Measurements from ENCODE around the gene PSME3.
A peak's percentile ranks its signal among the peaks of the same experiment; 100 is the strongest.

The PSME3 gene

DNA sequence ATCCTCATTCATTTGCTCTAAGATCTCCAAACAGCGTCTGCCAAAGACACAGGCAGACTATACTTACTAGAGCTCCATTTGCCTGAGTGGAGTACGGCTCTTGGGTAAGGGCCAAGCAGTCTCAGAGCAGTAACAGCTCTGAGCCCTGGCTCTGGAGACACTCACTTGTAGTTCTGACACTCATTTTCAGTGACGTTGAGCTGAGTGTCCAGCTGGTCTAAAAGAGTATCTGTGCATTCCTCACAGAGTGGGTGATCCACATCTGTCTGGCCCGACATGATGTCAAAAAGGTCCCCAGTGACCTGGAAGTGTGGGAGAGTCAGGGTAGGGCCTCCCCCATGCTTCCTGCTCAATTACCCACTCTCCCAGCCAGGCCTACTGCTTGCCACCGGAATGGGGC is 14.8 kb upstream of the PSME3 start:
- no peak for DNase-seq

DNA sequence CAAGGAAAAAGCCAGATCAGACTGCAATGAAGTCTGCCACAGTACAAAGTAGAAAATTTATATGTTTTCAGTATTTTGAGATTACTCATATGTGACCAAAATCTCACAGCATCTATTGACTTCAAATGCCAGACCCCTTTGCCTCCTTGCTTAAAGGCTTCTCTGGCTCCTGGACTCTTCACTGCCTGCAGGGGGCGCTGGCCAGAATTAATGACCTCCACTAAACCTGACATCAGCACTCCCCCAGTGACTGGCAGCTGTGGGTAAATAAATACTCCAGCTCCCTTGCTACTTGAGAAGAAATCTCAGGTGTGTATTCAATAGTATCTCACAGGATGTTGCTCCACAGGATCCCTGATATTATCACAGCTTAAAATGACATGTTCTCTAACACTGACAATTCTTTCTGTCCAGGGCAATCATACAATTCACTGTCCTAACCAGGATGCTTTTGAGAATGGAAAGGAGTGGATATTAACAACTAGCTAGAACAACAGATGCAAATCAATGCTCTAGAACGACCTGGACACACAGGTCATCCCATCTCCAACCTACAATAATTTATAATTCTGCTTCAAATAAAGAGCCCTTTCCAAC is 13.2 kb upstream of the PSME3 start:
- DNase-seq = peak; percentile 49

DNA sequence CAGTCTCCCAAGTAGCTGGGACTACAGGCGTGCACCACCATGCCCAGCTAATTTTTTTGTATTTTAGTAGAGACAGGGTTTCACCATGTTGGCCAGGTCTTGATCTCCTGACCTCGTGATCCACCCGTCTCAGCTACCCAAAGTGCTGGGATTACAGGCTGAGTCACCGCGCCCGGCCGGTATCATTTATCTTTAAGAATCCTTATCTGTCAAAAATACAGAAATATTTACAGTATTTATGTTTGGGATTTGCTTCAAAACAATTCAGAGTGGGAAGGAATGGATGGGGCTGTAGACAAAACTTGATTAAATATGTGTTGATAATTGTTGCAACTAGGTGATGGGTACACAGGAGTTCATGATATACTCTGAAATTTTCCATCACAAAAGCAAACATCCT is 12.0 kb upstream of the PSME3 start:
- DNase-seq = no peak

DNA sequence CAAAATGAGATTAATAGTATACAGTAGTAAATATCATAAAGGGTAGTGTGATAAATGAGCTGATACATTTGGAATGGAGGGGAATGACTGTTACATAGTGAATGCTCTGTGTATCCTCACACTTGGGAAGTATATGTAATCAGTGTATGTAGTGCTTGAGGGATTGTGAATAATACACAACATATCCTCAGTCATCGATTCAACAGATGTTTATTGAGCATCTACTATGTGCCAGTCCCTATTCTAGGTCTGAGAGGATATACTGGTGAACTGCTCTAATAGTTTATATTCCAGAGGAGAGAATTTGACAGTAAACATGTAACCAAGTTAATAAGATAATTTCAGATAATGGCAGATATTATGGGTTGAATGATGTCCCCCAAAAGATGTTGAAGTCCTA is 5.7 kb upstream of the PSME3 start:
- no peak for DNase-seq

DNA sequence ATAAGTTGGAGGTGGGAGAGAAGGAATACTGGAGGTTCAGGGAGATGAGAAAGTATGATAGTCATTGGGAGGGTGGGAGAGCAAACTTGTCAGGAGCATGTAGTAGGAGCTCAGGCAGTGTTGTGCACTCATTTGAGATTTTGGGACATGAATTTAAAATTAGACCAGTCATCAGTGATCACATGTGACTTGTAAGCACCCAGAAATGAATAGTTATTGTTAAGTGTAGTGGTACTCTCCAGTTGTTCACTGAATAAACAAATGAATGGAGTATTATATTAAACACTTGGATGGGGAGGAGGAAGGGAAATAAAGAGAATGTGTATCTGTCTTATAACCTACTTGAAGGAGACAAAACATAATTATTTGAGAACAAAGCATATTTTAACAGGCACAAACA is 2.2 kb upstream of the PSME3 start:
- no peak for DNase-seq

DNA sequence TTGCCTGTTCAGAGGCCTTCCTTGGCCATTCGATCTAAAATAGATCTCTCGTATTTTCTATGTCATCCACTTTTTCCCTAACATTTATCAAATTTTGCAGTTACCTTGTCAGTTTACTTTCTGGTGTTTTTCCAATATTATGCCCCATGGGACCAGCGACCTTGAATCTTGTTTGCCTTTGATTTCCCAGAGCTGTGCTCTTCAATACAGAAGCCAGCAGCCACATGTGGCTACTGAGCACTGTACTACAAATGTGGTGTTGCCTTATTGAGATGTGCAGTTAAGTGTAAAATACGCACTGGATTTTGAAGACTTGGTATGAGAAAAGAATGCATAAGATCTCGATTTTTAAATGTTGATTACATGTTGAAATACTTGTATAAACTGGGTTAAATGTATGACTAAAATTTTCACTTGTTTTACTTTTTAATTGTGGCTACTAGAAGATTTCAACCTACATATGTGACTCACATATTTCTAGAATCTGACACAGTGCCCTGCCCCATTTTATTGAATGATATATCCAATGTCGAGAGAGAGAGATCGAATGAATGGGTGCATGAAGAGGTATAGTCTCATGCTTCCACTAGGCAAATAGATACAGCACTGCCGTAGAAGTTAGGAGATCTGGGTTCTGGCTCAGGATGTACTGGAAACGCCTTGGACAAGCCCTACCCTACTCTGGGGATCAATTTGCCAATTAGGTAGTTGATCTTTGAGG is 824 bp upstream of the PSME3 start:
- no peak for DNase-seq

DNA sequence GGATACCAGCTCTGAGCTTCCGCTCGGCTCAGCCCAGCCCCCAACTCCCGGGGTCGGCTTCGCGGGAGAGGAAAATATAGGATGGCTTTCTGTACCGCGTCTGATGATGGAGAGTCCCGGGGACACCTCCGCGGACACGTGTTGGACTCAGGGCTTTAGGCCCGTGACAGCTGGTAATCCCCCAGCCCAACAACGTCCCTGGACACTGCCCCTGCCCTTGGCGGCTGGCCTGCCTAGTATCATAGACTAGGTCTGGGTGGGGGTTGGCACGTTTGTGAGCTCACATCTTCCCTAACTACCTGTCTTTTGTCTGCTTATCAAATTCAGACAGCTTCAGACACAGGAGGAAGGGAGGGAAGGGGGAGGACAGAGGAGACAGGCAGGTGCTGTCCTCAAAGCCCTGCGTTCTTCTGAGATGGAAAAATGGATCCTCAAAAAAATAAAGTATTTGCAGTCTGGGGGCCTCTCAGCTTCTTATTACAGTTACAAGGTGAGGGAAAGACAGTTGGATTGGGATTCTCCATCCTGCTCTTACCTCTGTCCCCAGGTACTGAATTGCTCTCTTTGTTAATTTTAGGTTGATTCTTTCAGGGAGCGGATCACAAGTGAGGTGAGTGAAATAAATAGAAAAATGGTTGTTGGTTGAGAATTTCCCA is 698 bp downstream of the PSME3 start:
- no peak for DNase-seq

DNA sequence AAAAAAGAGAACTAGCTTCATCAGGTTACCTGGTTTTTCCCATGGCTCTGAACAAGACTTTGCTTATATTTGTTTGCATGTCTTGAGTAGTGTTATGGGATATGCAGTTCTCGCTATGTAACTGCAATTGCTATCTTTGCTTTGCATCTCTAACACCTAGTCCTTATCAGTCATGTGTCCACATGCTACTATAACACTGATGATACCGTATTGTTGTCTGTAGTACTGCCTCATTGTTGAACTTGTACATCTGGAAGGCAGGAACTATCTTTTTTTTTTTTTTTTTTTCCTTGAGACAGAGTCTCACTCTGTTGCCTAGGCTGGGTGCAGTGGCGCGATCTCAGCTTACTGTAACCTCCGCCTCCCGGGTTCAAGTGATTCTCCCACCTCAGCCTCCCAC is 2.5 kb downstream of the PSME3 start:
- no peak for DNase-seq

DNA sequence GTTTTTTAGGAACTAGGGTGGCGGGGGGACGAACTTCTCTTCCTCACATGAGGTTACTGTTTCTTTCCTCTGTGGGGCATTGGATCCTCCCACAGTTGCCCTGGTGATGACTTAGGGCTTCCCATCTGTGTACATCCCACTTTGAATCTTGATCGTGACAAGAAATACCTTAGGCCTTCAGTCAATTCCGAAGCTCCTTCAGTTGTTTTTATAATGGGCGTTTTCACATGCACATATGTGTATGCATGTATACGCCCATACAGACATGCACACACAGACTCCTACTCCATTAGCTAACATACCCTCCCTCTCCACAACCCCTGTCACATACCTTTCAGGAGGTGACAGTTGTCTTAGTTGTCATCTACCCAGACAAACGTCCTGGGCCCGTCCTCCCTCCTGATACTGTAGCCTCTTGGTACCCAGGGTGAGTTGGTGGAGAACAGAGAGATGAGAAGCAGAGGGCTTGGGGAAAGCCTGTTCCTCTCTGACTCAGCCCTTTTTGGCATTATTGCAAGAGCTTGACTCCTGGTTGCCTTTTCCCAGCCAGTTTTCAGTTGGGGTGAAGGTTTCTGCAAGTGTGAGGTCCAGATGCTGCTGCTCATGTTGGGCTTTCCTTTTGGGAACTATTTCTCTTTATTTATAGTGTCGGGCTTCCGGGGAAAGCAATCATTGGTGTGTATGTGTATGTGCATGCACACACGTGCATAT is 8.9 kb downstream of the PSME3 start:
- no peak for DNase-seq

DNA sequence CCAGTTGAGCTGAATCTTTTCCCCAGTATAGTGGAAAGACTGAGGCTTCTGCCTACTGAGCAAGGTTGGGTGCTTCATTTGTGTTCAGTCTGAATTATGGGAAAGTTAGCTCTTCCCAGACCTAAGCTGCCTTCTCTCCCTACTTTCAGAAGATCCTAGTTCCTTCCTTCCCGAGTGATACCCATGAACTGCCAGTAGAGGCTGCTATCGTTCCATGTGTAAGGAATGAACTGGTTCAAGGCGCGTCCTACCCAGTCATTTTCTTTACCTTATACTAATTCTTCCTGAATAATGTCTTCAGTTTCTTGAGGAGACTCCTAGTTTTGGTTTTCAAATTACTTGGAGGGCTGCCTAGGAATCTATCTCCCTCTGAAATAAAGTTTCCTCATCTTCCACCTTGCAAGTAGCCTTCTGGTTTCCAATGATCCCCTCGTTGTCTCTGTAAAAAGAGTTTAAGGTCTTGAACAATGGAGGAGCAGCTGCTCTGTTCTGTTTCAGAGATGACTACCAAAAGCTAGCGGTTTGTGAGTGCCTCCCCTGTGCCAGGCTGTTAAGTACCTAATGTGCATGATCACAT is 10.2 kb downstream of the PSME3 start:
- DNase-seq = peak; percentile 40

DNA sequence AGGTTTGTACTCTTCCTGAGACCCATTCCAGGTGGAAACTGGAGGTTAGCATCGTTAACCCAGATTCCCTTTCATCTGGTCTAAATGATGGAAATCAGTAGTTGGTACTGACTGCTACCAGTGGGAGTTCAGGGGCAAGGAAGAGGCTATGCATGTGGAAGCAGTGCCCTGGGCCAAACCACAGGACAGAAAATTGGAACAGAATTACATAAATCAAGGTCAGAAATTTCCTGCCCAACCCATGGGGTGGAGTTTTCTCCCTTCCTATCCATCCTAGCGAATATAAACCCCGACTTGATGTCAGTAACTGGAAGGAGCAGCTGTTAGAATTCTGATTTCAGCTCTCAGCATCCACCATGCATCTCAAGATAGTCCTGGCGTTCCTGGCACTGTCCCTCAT is 11.1 kb downstream of the PSME3 start, which contains the start of gene AOC2:
TSS of gene AOC2 (plus strand) at position 310 of the 400 bp plus-strand sequence. CDS start at position 357, 47 bp downstream.
- DNase-seq = peak; percentile 48

DNA sequence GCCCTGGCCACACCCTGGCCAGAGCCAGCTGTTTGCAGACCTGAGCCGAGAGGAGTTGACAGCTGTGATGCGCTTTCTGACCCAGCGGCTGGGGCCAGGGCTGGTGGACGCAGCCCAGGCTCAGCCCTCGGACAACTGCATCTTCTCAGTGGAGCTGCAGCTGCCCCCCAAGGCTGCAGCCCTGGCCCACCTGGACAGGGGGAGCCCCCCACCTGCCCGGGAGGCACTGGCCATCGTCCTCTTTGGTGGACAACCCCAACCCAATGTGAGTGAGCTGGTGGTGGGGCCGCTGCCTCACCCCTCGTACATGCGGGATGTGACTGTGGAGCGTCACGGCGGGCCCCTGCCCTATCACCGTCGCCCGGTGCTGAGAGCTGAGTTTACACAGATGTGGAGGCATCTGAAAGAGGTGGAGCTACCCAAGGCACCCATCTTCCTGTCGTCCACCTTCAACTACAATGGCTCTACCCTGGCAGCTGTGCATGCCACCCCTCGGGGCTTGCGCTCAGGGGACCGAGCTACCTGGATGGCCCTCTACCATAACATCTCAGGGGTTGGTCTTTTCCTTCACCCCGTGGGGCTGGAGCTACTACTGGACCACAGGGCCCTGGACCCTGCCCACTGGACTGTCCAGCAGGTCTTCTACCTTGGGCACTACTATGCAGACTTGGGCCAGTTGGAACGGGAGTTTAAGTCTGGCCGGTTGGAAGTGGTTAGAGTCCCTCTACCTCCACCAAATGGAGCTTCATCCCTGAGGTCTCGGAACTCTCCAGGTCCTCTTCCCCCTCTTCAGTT is 11.8 kb downstream of the PSME3 start:
- DNase-seq = no peak

DNA sequence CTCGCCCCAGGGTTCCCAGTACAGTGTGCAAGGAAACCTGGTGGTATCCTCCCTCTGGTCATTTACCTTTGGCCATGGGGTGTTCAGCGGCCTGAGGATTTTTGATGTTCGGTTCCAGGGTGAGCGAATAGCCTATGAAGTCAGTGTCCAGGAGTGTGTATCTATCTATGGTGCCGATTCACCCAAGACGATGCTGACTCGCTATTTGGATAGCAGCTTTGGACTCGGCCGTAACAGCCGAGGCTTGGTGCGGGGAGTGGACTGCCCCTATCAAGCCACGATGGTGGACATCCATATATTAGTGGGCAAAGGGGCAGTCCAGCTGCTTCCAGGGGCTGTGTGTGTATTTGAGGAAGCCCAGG is 12.3 kb downstream of the PSME3 start:
- no peak for DNase-seq

DNA sequence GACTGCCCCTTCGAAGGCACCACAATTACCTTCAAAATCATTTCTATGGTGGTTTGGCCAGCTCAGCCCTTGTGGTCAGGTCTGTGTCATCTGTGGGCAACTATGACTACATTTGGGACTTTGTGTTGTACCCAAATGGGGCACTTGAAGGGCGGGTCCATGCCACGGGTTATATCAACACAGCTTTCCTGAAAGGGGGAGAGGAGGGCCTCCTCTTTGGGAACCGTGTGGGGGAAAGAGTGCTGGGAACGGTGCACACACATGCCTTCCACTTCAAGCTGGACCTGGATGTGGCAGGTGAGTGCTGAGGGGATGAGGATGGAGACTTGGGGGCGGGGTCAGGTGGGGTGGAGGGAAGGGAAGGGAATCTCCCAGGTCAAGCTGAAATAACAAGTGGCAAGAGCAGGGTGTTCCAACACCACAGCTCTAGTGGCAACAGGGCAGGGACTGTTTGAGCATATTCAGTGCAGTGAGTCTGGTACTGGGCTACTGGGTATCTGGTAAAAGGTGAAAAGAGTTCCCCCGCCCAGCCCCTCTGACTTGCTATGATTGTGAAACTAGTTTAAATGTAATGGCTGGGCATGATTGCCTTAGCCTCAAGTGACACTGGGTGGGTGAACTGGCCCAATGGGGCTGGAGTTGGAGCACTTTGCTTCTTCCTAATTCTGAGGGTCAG is 12.9 kb downstream of the PSME3 start:
- DNase-seq = no peak

DNA sequence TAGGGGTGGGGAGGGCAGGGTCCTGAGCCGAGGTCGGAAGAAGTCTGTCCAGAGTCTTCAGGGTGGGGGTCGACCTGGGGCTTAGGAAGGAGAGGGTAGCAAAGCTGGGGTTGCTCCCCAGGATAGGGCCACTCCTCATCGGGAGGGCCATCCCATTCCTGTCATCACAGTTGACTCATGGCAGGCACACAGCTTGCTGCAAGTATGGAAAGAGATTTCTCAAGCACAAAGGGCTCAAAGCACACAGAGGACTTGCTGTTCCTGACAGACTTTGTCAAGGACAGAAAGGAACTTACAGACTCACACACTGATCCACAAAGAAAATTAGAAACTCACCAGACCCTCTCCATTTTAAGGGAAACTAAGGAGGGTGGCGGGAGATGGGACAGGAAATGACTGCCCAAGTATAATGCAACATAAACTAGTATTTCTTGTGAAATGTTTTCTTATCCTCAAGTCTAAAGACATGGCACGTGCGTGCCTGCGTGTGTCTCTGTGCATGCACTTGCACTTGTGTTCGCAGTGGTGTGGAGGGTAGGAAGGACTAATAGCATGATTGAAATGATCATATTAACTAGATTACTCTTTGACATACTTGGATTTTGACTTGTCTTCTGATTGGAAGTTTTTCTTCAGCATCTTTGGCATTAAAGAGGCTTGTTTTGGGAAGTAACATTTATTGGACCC is 13.5 kb downstream of the PSME3 start:
- DNase-seq = no peak

DNA sequence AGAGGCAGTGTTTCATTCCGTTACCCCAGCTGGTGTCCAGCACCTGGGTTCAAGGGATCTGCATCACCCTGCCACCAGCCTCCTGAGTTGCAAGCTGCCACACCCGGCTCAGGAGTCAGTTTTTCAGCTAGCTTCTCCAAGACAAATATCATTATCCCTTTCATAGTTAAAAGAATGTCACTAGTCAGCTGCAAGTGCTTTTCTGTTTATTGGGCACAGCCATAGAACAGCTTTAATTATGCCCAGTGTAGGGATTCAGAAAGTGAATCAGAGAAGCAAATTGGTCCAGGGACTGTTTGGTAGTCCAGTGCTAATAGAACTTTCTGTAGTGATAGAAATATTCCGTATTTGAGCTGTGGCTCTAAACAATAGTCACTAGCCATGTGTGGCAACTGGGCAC is 14.9 kb downstream of the PSME3 start:
- no peak for DNase-seq

DNA sequence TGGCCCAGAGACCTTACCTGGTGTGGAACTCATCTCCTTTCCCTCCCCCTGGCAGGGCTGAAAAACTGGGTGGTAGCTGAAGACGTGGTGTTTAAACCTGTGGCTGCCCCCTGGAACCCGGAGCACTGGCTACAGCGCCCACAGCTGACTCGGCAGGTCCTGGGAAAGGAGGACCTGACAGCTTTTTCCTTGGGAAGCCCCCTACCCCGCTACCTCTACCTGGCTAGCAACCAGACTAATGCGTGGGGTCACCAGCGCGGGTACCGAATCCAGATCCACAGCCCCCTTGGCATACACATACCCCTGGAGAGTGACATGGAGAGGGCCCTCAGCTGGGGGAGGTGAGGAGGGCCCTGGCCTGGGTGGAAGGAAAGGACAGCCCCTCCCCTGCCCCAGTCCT is 15.8 kb downstream of the PSME3 start:
- no peak for DNase-seq

DNA sequence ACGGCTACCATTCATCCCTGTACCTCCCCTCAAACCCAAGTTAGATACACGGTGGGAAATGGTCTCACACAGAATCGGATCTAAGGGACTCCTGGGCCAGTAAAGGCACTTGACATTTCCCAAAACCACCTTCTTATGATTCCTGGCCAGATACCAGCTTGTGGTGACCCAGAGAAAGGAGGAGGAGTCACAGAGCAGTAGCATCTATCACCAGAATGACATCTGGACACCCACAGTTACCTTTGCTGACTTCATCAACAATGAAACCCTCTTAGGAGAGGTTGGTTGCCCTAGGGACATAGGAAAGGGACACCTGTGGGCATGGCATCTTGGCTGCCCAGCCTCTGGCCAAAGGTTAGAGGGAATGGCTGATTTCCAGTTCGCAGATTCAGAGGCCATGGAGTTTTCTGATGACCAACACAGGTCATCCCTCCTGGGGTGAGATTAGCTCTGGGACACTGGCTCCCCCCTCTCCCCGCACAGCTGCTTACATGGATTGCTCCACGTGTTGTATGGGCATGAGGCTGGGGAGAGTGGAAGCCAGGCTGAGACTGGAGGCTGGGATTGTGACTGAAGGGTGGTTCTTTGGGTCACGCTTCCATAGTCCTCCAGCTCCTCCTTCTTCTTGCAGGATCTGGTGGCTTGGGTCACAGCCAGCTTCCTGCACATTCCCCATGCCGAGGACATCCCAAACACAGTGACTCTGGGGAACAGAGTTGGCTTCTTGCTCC is 16.4 kb downstream of the PSME3 start:
- DNase-seq = no peak

DNA sequence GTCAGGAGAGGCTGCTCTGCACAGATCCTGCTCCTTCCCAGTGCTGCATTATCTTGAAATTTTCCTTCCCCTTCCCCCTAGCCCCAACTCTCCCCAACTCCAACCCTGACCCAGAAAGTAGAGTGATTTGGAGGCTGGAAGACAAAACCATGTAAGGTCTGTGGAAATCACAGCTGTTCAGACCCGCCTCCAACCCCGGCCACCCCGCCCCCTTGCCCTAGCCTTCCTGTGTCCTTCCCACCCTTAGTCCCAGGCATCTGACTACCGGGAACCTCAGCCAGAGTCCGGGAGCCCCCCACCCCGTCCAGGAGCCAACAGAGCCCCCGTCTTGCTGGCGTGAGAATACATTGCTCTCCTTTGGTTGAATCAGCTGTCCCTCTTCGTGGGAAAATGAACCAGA is 17.8 kb downstream of the PSME3 start, which contains the start of gene AOC3:
TSS of gene AOC3 (plus strand) at position 246 of the 400 bp plus-strand sequence. CDS start at position 391, 145 bp downstream.
- DNase-seq = no peak
